ENCODE measurements around the gene NCK1. TPM values are rescaled to one million over a fixed set of nuclear protein-coding genes. Genes with fewer than 3 reads are reported as not detected.
"Not testable (repeated sequence)": the region's sequence is repeated elsewhere in the genome, so short reads cannot be mapped to it uniquely, and the experiment has no call there.

NCK1 gene
- total RNA-seq, 1 donor from 2014 or later: 54.3 TPM

- intact Hi-C loops (cut with DNase I): no loop called here
Observed at GRCh38 chr3:136901391-136901790, 39.4 kb downstream of the NCK1 start.

GRCh38 chr3:136902530-136902929, 40.5 kb downstream of the NCK1 start:
- ATAC-seq; intact Hi-C loops (cut with DNase I): not testable (repeated sequence)

More at GRCh38 chr3:136901391-136901790, 39.4 kb downstream of the NCK1 start:
- DNase-seq (ENCODE audit: low spot score) (no peak), ATAC-seq (no peak)

GRCh38 chr3:136903899-136904298, 41.9 kb downstream of the NCK1 start:
- DNase-seq (ENCODE audit: low spot score) (no peak), ATAC-seq (no peak)
- intact Hi-C loops (cut with DNase I): no loop called here

More at GRCh38 chr3:136902530-136902929, 40.5 kb downstream of the NCK1 start:
- DNase-seq (ENCODE audit: low spot score): not testable (repeated sequence)

- ATAC-seq (no peak), DNase-seq (ENCODE audit: low spot score) (no peak)
- intact Hi-C loops (cut with DNase I): no loop called here
Observed at GRCh38 chr3:136904746-136905145, 42.7 kb downstream of the NCK1 start.

GRCh38 chr3:136905549-136905948, 43.5 kb downstream of the NCK1 start:
- DNase-seq (ENCODE audit: low spot score) (no peak), ATAC-seq (no peak)
- intact Hi-C loops (cut with DNase I): no loop called here

- ATAC-seq (no peak), DNase-seq (ENCODE audit: low spot score) (no peak)
- intact Hi-C loops (cut with DNase I): no loop called here
Observed at GRCh38 chr3:136906725-136907124, 44.7 kb downstream of the NCK1 start.

GRCh38 chr3:136908297-136908696, 46.3 kb downstream of the NCK1 start:
- intact Hi-C loops (cut with DNase I): no loop called here
- ATAC-seq: no peak
- no peak for DNase-seq (ENCODE audit: low spot score)

- intact Hi-C loops (cut with DNase I): no loop called here
- ATAC-seq (no peak), DNase-seq (ENCODE audit: low spot score) (no peak)
Observed at GRCh38 chr3:136909187-136909586, 47.2 kb downstream of the NCK1 start.

GRCh38 chr3:136910697-136911096, 48.7 kb downstream of the NCK1 start:
- DNase-seq (ENCODE audit: low spot score) (no peak), ATAC-seq (no peak)
- intact Hi-C loops (cut with DNase I): no loop called here

- intact Hi-C loops (cut with DNase I): no loop called here
- ATAC-seq (no peak), DNase-seq (ENCODE audit: low spot score) (no peak)
Observed at GRCh38 chr3:136913168-136913567, 51.2 kb downstream of the NCK1 start.

GRCh38 chr3:136914739-136915138, 52.7 kb downstream of the NCK1 start:
- DNase-seq (ENCODE audit: low spot score) (no peak), ATAC-seq (no peak)
- intact Hi-C loops (cut with DNase I): no loop called here

GRCh38 chr3:136916223-136916622, 54.2 kb downstream of the NCK1 start:
- intact Hi-C loops (cut with DNase I): no loop called here
- DNase-seq (ENCODE audit: low spot score) (no peak), ATAC-seq (no peak)

- ATAC-seq: no peak
Observed at GRCh38 chr3:136919799-136920580, 58.0 kb downstream of the NCK1 start.

GRCh38 chr3:136920904-136921611, 59.0 kb downstream of the NCK1 start:
- intact Hi-C loops (cut with DNase I): no loop called here
- DNase-seq (ENCODE audit: low spot score) (no peak), ATAC-seq (no peak)

More at GRCh38 chr3:136919799-136920580, 58.0 kb downstream of the NCK1 start:
- no peak for DNase-seq (ENCODE audit: low spot score)
- intact Hi-C loops (cut with DNase I): no loop called here

GRCh38 chr3:136925425-136926190, 63.6 kb downstream of the NCK1 start:
- intact Hi-C loops (cut with DNase I): no loop called here

GRCh38 chr3:136928240-136928639, 66.2 kb downstream of the NCK1 start:
- ATAC-seq (no peak), DNase-seq (ENCODE audit: low spot score) (no peak)
- intact Hi-C loops (cut with DNase I): no loop called here

More at GRCh38 chr3:136925425-136926190, 63.6 kb downstream of the NCK1 start:
- DNase-seq (ENCODE audit: low spot score) (no peak), ATAC-seq (peak; percentile 48)

- ATAC-seq (peak; percentile 93), DNase-seq (ENCODE audit: low spot score) (peak; percentile 77)
- intact Hi-C loops (cut with DNase I): no loop called here
Observed at GRCh38 chr3:136929977-136930670, 68.1 kb downstream of the NCK1 start.

GRCh38 chr3:136931606-136932005, 69.6 kb downstream of the NCK1 start:
- DNase-seq (ENCODE audit: low spot score) (no peak), ATAC-seq (no peak)
- intact Hi-C loops (cut with DNase I): no loop called here

- DNase-seq (ENCODE audit: low spot score): no peak
- intact Hi-C loops (cut with DNase I): no loop called here
- ATAC-seq: no peak
Observed at GRCh38 chr3:136932523-136932922, 70.5 kb downstream of the NCK1 start.
